Measurements from ENCODE around the gene FBXL7. TPM values are rescaled to one million over a fixed set of nuclear protein-coding genes. Genes with fewer than 3 reads are reported as not detected.

Gene FBXL7
- 3.9 TPM in 2 replicates for total RNA-seq (2014; rRNA removed; shearing (Covaris generic))
- polyA plus RNA-seq (2014; cell fraction: nucleus; rRNA removed) = 9.5 and 11.2 TPM in 2 replicates

DNA sequence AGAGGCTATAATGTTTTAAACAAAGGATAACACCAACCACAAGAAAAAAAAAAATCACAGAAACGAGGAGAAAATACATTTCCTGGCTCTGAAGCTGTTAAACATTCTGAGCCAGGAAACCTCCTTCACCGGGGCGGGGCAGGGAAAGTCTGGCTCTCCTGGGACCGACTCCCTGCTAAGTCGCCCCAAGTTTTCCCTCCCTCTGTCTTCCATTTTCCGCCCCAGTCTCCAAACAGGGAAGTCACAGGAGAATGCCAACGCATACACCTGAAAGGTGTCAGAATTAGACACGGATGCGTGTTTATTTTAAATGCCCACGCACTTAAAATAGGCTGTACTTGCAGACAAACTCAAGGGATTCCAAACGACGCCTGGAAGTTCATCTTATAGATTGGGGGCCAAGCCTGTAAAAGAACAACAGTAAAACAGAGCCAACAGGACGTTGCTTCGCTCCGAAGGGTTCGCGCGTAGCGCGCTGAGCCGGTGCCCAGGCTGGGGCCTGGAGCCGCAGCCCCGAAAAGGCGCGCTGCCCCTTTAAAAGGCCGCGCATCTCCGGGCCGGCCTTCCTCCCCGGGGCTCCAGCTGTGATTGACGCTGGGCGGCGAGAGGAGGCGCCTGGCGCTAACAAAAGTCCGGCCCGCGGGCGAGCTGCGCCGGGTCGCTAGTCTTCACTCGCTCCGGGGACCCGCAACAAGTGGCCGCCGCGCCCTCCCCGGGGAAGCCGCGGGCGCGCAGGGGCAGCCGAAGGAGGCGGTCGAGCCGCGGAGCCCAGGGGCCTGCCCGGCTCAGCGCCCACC, at the start of gene FBXL7:
FBXL7 (plus strand) TSS at position 653 of the 797 bp plus-strand sequence.
- peak; percentile 76 for DNase-seq (ENCODE audit: extremely low read depth, low read depth)

DNA sequence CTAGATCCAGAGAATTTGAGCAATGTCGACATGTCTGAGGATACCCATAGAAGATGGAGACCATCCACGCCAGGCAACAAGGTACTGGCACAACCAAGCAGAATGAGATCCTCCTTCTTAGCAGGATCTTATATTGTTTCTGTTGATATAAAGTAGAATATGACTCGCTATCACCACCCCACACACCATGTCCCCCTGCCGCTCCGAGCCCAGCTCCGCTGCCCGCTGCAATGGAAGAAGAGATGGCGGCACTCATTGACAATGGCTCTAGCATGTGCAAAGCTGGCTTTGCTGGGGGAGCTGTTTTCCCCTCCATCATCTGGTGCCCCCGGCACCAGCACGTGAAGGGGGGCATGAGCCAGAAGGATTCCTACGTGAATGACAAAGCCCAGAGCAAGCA, 49.5 kb upstream of the FBXL7 start:
- DNase-seq (ENCODE audit: extremely low read depth, low read depth) = no peak

DNA sequence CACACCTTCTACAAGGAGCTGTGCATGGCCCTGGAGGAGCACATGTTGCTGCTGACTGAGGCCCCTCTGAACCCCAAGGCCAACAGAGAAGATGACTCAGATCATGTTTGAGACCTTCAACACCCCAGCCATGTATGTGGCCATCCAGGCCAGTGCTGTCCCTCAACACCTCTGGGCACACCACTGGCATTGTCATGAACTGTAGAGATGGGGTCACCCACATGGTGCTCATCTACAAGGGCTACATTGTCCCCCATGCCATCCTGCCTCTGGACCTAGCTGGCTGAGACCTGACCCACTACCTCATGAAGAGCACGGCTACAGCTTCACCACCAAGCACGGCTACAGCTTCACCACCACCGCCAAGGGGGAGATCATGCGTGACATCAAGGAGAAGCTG, 49.0 kb upstream of the FBXL7 start:
- no peak for DNase-seq (ENCODE audit: extremely low read depth, low read depth)

DNA sequence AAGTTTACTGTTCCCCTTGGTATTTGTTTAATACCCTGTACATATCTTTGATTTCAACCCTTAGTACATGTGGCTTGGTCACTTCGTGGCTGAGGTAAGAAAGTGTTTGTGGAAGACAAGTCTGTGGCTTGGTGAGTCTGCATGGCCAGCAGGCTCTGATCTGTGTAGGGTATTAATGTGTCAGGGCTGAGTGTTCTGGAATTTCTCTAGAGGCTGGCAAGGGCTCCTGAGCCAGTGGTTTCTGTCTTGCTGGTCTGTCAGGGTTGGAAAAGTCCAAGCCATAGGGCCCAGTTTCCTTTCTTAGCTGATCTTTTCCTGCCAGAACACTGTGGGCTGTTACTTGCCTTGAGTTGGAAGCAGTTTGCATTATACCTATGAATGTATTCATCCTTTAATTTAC, 48.0 kb upstream of the FBXL7 start:
- DNase-seq (ENCODE audit: extremely low read depth, low read depth) = no peak

DNA sequence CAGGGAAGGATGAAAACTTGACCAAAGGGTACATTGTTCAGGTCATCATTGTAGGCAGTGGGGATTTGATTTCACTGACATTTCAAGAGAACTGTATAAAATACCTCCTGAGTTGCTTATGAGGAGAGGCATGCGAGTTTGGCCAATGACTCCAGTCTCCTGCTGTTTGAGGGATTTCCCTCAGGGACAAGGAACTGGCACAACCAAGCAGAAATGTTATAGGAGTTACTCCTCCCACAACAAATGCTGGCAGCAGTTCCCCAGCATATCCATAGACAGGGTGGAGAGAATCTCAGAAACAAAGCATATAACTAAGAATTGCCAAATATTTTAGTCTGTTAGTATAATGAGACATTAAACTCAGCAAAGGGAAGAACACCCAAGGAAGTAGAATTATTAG, 47.2 kb upstream of the FBXL7 start:
- DNase-seq (ENCODE audit: extremely low read depth, low read depth) = no peak

DNA sequence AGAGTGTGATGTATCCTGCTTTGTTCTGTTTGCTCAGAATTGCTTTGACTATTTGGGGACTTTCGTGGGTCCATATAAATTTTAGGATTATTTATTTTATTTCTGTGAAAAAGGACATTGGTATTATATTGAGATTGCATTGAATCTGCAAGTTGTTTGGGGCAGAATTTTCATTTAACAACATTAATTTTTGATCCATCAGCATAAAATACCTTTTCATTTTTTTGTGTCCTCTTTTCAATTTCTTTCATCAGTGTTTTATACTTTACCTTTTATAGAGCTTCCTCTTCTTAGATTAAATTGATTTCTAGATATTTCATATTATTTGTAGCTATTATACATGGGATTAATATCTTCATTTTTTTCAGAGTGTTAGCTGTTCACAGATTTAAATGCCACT, 40.8 kb upstream of the FBXL7 start:
- no peak for DNase-seq (ENCODE audit: extremely low read depth, low read depth)

DNA sequence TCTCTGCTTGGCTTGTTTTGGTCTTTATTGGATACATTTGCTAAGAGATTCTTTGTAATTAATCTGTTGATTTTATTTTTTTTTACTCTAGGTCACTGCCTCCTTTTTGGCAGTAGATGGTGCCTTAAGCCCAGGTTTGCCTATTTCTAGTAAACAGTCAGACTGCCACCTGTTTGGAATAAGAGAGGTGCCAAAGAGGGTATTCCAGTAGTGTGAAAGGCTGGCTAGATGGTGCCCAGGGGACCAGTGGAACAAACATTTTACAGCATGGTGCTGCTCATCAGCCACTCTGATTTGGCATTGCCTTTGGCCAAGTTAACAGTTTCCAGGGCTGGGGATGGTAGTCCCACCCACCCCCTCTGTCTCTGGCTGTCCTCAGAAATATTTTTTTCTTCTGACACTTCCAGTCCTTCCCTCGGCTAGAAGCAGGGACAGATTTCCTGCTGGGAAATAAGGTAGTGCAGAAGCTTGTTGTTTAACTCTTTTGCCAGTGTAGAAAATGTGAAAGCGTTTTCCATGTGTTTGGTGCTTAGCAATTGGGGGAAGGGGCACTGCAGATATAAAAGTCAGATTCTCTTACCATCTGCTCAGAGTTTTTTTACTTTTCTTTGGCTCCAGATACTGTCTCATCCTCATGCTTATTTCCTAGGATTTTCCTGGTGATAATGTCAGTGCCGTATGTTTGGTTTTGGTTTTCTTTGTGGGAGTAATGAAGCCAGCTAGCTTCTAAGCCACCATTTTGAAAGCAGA, 36.6 kb upstream of the FBXL7 start:
- peak; percentile 26 for DNase-seq (ENCODE audit: extremely low read depth, low read depth)

DNA sequence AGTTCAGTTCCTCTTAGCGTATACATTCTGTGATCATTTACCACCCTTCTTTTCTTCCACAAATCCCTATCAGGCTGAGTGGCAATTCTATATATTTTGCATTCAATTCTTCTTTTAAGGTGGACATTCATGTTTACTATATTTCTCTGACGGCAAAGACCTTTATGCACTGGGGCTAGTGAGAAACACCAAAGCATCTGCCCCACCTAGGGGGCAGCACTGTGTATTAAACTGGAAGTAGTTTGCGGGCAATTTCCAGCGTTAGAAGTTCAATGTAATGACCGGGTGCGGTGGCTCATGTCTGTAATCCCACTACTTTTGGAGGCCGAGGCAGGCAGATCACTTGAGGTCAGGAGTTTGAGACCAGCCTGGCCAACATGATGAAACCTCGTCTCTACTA, 27.9 kb upstream of the FBXL7 start:
- DNase-seq (ENCODE audit: extremely low read depth, low read depth) = no peak

DNA sequence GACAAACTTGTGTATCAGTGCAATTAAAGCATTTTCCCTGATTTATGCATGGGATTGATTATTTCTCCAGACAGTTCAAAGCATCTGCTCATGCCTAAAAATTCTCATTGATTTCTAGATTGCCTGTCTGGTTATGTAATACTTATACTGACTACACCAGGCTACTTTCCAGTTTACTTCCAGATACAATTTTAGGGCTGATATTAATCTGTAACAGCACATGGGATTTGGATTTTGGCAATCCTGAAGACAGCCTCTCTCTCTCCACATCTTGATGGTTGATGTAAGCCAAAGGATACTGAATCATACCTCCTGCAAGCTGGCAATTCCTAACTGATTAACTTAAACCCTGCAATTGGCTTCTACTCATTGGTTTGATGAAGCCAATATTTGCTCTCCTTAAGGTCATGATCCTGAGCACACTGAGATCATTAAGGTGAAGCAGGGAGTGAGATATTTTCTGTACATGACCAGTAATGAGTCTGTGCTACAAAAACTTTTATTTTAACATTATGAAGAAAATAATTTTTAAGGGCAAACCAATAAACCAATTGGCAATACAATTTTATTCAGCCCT, 25.7 kb upstream of the FBXL7 start:
- DNase-seq (ENCODE audit: extremely low read depth, low read depth) = no peak

DNA sequence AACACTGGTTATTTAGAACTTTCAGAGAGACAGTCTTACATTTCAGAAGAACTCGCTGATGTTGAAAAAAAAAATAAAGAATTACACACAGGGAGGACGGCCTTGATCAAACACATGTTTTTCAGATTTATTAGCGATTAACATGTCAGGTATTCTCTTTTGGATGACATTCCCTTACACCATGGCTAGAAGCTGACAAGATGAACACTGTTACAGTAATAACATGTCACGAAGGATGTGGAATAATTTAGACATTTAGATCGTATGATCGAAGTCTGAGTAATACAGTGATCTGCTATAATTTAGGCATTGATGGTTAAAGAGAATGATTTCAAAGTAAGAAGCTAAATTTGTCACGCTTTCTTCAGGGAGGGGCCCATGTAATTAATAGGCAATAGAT, 24.6 kb upstream of the FBXL7 start:
- no peak for DNase-seq (ENCODE audit: extremely low read depth, low read depth)

DNA sequence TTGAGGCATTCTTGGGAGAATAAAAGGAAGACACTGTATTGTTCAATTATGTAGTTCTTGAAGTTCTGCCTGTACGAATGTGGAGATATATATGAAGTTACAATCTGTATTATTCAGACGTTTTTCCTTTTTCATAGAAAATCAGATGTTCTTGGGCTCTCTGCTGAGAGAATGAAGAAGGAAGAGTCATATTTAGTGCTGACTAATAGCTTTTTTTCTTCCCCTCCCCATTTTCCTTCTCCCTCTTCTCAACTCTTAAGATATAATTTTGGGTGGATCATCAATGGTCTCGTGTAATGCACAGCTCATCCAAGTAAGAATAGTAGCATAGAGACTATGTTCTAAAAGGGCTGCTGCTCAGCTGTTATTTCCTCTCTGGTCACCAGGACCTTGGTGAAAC, 23.0 kb upstream of the FBXL7 start:
- DNase-seq (ENCODE audit: extremely low read depth, low read depth) = no peak

DNA sequence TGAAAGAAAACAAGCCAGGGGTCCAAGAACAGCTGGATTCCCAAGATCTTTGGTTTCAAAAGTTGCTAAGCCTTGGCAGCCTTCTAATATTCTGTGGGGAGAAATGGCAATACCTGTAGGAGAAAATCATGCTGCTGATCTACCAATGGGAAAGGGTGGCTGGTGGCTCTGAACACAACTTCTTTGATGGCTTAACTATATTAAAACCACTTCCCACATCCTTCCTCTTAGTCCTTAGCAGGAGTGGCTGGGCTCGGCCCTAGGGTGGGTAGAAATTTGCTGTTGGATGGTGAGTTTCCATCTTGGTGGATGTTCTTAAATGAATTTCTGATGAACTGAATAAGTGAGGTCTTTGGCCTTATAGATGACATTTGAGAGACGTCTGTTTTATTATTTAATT, 19.5 kb upstream of the FBXL7 start:
- no peak for DNase-seq (ENCODE audit: extremely low read depth, low read depth)

DNA sequence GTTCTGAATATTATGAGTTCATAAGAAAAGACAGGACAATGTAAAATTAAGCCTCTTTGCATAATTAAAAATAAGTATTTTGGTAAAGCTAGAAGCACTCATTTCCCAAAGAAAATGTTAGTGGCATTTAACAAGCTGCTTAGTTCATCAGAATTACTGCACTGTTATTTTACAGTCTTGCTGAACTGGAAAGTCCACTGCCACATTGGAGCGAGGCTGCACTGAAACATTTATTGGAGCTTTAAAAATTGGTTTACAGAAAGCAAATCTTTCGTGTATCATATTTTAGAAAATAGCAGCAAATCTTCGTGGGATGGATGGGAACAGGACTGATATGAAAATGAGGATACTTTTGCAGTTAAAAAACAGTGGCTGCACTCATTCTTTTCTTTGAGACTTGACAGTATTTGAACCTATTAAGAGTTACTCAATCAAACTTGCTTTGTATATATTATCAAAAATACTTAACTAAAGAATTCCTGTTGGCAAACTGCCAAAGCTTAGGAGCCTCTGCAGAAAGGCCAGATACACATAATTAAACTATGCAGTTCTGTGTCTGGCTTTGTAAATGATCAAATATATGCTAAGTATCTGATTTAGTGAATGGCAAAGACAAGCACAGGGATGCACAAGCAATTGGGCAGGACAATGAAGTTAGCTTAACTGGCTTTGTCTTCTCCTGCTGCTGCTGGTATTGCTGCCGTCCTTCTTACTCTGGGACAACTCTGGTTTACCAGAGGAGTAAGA, 16.5 kb upstream of the FBXL7 start:
- DNase-seq (ENCODE audit: extremely low read depth, low read depth) = no peak

DNA sequence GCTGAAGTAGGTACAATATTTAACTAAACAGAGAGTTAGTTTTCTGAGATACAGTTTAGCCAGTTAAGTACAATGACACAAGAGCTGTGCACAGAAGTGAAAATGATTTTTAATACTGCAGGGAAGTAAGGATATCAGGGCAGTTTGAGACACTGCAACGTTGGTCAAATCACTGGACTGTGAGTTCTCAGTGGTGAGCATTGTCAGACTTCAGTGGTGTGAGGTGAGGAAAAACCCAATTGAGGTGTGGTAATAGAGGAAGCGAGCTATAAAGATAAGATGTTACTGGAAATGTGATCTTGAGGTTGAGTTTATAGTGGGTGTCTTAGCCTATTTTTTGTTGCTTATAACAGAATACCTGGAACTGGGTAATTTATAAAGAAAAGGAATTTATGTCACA, 12.8 kb upstream of the FBXL7 start:
- no peak for DNase-seq (ENCODE audit: extremely low read depth, low read depth)

DNA sequence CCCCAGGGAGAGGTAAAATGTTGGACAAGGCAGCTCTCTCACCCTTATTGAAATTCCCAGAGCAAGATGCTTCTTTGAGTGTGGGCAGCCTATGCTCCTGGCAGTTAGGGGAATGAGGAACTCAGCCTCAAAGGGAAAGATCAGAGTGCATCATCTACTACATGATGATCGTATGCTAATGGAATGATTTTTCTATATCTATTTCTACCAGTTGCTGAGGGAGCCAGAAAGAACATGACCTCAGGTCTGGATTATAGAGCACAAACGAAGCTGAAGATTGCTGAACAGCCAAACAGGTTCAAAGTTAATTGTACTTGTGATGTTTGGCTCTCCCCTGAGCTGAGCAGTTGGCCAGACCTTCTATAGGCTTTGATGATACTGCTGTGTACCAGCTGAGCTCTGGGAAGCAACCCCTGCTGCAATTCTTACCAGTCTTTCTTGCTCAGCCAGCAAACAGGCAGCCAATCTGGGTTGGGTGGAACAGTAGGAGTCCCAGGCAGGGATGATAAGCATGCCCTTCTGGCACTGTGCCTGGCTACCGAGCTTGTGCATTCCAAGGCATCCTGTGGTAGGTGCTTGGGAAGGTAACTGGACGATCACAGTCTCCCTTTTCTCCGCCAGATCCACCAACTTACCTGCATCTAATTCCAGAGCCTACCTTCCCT, 10.3 kb upstream of the FBXL7 start:
- DNase-seq (ENCODE audit: extremely low read depth, low read depth) = no peak

DNA sequence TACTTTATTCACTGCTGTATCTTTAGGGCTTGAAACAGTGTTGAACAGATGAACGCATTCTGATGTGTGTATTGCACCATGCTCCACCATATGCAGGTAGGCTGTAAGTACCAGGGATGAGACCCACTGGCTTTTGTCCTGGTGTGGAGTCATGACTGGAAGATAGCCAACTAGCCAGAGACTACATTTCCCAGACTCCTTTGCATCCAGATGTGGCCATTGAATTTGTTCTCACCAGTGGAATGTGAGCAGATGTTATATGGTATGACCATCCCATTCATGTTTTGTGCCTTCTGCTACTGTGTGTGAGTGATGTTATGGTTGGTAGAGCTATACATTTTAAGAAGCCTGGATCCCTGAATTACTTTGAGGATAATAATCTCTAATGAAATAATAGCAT, 7.4 kb upstream of the FBXL7 start:
- no peak for DNase-seq (ENCODE audit: extremely low read depth, low read depth)

DNA sequence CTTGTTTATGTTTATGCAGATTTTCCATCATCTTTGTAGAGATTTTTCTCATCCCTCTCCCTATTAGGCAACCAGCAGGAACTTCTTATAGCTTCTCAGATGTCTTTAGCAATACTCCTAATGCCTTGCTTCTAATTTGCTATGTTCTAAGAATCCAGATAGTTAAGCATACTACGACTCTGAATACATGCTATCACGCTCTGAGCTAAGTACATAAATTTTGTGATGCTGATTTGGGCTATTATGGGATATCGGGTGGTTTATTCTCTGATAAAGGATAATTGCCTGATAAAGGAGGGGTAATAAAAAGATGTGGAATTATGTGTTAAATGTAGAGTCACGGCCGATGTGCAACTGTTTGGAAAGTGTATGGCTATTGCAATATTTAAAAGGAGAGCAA, 6.5 kb upstream of the FBXL7 start:
- no peak for DNase-seq (ENCODE audit: extremely low read depth, low read depth)

DNA sequence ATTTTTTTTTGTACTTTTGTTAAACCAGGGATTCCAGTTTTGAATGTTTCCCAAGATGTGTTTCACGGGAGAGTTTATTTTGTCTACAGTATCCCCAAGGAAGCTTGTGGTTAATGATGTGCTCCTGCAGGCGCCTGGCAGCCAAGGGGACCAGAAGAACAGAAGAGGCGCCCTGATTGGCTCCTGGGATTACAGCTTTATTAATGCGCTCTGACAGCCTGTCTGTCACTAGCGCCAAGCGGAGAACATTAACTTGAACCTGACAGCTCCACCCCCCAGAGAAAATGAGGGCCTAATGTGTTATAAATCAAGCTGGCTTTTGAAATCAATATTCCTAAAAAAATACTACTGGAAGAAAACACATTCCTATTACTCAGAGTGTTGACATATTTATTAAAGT, 5.0 kb upstream of the FBXL7 start:
- DNase-seq (ENCODE audit: extremely low read depth, low read depth) = no peak

DNA sequence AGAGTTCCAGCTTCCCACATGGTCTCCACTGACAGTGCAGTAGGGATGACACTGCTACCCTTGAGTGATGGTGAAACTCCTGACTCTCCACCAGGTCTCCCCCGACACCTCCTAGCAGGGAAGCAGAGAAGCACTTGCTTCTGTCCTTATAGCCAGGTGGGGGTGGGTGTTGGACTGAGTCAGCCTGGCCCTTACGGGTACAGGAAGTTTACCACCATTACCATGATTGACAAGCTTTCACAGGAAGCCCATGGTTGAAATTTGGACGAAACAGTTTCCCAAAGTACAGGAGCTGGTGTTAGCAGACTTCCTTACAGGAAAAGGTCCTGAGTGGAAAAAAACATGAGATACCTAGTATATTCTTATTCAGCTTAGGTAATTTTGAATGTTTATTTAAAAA, 3.1 kb upstream of the FBXL7 start:
- no peak for DNase-seq (ENCODE audit: extremely low read depth, low read depth)

DNA sequence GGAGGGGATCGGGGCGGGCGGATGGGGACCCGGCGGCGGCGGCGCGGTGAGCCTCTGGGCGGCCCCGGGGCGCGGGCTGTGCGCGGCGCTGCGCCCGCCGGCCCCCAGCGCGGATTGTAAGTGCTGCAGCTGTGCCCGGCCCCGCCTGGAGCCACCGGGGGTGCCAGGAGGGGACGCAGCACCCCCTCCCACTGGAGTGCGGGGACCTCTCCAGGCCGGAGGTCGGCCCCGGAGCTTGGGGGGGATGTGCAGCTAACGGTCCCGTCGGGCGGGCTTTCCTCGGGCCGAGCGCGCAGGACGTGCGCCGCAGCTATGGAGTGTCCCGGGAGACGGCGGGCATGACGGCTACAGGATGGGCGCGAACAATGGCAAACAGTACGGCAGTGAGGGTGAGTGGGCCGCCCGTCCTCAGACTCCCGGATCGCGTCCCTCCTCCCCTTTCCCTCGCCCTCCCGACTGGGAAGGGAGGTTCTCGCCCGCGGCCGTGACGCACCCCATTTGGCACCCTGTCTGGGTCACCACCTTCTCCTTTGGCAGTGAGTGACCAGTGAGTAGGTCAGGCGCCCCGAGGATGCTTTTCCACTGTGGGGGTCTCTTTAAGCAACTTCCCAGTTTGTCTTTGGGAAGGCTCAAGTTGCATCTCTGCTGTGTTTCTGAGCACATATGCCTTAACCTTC, 483 bp downstream of the FBXL7 start:
- DNase-seq (ENCODE audit: extremely low read depth, low read depth) = no peak

Measured in NCI-H460 (cell line).